ENCODE measurements around the gene SUV39H2.

DNA sequence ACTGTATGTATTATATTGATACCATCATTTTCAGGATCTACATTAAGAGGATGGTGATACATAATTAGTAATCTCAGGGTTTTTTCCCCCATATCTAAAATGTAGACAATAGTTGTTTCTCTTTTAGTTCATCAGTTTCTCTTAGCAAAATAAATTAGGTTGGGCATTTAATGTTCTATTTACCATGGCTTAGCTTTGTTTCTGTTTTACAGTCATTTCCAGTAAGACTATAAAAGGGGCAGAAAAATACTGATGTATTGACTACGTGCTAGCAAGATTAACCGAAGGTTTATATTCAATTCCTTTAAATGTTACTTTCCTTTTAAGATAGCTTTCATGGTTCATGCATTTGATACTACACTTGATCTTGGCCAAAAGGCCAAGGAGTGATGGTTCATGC, 26.2 kb downstream of the SUV39H2 start:
- TF ChIP-seq, protein P1, sequence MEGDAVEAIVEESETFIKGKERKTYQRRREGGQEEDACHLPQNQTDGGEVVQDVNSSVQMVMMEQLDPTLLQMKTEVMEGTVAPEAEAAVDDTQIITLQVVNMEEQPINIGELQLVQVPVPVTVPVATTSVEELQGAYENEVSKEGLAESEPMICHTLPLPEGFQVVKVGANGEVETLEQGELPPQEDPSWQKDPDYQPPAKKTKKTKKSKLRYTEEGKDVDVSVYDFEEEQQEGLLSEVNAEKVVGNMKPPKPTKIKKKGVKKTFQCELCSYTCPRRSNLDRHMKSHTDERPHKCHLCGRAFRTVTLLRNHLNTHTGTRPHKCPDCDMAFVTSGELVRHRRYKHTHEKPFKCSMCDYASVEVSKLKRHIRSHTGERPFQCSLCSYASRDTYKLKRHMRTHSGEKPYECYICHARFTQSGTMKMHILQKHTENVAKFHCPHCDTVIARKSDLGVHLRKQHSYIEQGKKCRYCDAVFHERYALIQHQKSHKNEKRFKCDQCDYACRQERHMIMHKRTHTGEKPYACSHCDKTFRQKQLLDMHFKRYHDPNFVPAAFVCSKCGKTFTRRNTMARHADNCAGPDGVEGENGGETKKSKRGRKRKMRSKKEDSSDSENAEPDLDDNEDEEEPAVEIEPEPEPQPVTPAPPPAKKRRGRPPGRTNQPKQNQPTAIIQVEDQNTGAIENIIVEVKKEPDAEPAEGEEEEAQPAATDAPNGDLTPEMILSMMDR (IDR thresholded peaks at IDR 0.05): no peak
- no peak for TF ChIP-seq EZH2 (IDR thresholded peaks at IDR 0.05)
